Measurements from ENCODE around the gene TMEM150C. TPM values are rescaled to one million over a fixed set of nuclear protein-coding genes. Genes with fewer than 3 reads are reported as not detected.

The TMEM150C gene
- total RNA-seq, 1 donor, result 0.45 TPM

DNA sequence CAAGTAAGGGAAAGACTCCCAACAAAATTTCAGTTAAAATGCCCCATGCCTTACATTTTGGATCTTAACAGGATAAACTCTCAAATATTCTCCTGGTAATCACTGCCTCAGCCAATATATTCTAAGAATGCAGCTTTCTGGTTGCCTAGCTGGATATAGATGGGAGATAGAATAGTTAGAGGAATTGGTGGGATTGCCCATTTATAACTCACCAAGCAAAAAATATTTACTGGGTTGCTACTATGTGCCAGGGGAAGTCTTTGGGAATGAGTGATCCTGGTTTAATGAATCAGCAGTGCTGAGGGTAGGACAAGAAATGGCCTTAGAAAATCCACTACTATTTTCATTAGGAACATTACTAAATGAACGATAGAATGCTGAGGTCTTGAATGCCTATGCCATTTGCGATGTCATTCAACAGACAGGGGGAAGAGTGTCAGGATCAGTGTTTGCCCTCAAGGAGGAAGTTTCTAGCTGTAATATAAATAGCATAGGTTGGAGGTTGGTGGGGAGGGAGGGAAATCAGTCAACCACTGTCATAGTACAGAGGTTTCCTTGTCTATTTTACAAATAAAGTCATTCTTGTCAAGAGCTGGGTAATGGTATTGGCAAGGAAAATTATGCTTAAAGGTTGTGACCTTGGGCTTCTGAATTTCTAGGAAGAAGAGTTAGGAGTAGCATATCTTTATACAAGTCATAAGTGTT is 67.9 kb downstream of the TMEM150C start:
- H3K4me3 ChIP-seq (ENCODE audit: low read depth, low read length), result no peak overlapping the region
- DNase-seq (ENCODE audit: low read depth), result peak; percentile 15
- TF ChIP-seq, protein P1, sequence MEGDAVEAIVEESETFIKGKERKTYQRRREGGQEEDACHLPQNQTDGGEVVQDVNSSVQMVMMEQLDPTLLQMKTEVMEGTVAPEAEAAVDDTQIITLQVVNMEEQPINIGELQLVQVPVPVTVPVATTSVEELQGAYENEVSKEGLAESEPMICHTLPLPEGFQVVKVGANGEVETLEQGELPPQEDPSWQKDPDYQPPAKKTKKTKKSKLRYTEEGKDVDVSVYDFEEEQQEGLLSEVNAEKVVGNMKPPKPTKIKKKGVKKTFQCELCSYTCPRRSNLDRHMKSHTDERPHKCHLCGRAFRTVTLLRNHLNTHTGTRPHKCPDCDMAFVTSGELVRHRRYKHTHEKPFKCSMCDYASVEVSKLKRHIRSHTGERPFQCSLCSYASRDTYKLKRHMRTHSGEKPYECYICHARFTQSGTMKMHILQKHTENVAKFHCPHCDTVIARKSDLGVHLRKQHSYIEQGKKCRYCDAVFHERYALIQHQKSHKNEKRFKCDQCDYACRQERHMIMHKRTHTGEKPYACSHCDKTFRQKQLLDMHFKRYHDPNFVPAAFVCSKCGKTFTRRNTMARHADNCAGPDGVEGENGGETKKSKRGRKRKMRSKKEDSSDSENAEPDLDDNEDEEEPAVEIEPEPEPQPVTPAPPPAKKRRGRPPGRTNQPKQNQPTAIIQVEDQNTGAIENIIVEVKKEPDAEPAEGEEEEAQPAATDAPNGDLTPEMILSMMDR (IDR thresholded peaks at IDR 0.05; ENCODE audit: insufficient read depth, low read length), result no peak

GRCh38 chr4:82491251-82491960 is 70.4 kb downstream of the TMEM150C start:
- TF ChIP-seq, protein P1 (IDR thresholded peaks at IDR 0.05; ENCODE audit: insufficient read depth, low read length), result no peak
- DNase-seq (ENCODE audit: low read depth), result no peak
- no peak overlapping the region for H3K4me3 ChIP-seq (ENCODE audit: low read depth, low read length)

DNA sequence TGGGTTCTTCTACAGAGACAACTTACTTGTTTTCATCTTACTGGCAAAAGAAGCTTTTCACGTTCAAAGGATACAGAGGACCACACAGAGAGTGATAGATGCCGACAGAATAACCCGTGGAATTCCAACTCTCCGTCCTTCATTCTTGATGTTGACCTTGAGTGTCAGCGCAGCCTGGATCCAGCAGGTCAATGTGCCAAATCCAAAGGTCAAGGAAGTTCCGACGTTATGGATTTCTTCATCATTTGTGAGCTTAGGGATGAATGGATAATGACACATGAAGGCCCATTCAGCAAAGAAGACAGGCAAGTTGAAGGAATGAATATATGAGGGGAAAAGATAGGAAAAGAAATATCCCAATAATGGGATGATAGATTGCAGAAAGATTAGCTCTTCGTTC is 71.8 kb downstream of the TMEM150C start:
- no peak for DNase-seq (ENCODE audit: low read depth)
- TF ChIP-seq, protein P1 (IDR thresholded peaks at IDR 0.05; ENCODE audit: insufficient read depth, low read length), result no peak

GRCh38 chr4:82489076-82489475 is 72.7 kb downstream of the TMEM150C start:
- no peak for DNase-seq (ENCODE audit: low read depth)
- TF ChIP-seq, protein P1 (IDR thresholded peaks at IDR 0.05; ENCODE audit: insufficient read depth, low read length), result no peak
- H3K4me3 ChIP-seq (ENCODE audit: low read depth, low read length), result no peak overlapping the region

More for the DNA sequence above, 71.8 kb downstream of the TMEM150C start:
- H3K4me3 ChIP-seq (ENCODE audit: low read depth, low read length), result no peak overlapping the region

GRCh38 chr4:82484996-82485783 is 76.6 kb downstream of the TMEM150C start:
- no peak for DNase-seq (ENCODE audit: low read depth)
- TF ChIP-seq, protein P1 (IDR thresholded peaks at IDR 0.05; ENCODE audit: insufficient read depth, low read length), result no peak
- no peak overlapping the region for H3K4me3 ChIP-seq (ENCODE audit: low read depth, low read length)

DNA sequence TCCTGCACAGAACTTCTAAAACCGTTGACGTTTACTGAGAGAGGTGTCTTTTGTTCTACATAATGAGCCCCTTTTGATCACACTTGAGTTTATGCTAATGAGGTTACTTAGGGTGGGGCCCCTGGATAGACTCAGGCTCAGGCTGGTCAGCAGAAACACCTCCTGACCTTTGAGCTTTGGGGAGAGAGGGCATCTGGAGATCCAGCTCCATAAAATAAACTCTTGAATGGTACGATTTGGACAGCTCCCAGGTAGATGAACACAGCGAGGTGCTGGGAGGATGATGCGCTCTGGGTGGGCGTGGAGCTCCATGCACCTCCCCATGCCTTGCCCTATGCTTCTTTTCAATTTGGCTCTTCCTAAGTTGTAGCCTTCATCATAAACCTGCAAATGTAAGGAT is 79.4 kb downstream of the TMEM150C start:
- TF ChIP-seq, protein P1 (IDR thresholded peaks at IDR 0.05; ENCODE audit: insufficient read depth, low read length), result no peak
- H3K4me3 ChIP-seq (ENCODE audit: low read depth, low read length), result no peak overlapping the region
- DNase-seq (ENCODE audit: low read depth), result no peak
